GM12878 (cell line): ENCODE data around the gene TCOF1. TPM values are rescaled to one million over a fixed set of nuclear protein-coding genes. Genes with fewer than 3 reads are reported as not detected.

Experiments
- ATAC-seq: fragments of 200-7000 bp; cut with Tn5 transposase; 3 replicates; pipeline ENCODE4 v1.9.1; 2020; ENCODE audit warnings: mild to moderate bottlenecking, moderate library complexity
- BruUV-seq: library from RNA; stranded (reverse); fragments of 400-500 nt; replicated peaks from 2 replicates; lab custom pipeline; 2021; lab: Mats Ljungman, UMichigan
- CTCF ChIA-PET: fragments of 300-600 bp; sonication (Branson Sonifier 250); formaldehyde crosslinking; extraction: SDS; loops from one replicate; lab custom pipeline; 2021; ENCODE audit warnings: inconsistent platforms; lab: Yijun Ruan, JAX
- POLR2A ChIA-PET: fragments of 350-600 bp; formaldehyde crosslinking; extraction: SDS; loops from one replicate; lab custom pipeline; 2021; ENCODE audit warnings: inconsistent platforms; lab: Charles Lee
- RAD21 ChIA-PET: fragments of 300-600 bp; sonication (Branson Sonifier 250); formaldehyde crosslinking; loops from one replicate; lab custom pipeline; 2023; ENCODE audit warnings: antibody characterized with exemption; ENCODE audit not compliant: unreplicated experiment; lab: Charles Lee
- SMC1A ChIA-PET: fragments of 300-600 bp; sonication (Branson Sonifier 250); formaldehyde crosslinking; loops from one replicate; lab custom pipeline; 2023; ENCODE audit not compliant: unreplicated experiment, uncharacterized antibody; lab: Charles Lee
- DNase-seq: peaks from one replicate; pipeline ENCODE4 v3.0.0-alpha.2; 2011; ENCODE audit warnings: low read depth, low spot score
- FAIRE-seq: peaks from 3 replicates; lab custom pipeline; 2011; peaks lifted over from hg19 to GRCh38; lab: Jason Lieb, UNC
- H2AFZ ChIP-seq: 2 replicates; pipeline ENCODE4 v1.6.0; 2011; ENCODE audit warnings: low read depth, low read length, control low read depth; ENCODE audit not compliant: control insufficient read depth
- H3K27ac ChIP-seq: 2 replicates; pipeline ENCODE4 v1.5.1; 2011; ENCODE audit warnings: control low read depth; ENCODE audit not compliant: control insufficient read depth, insufficient read depth
- H3K27me3 ChIP-seq, 2 experiments: replicated peaks in 1 of 2; 2 replicates each; pipeline versions ENCODE4 v1.6.0 to v1.6.1; 2011; ENCODE audit warnings: low read length in 1 of 2; ENCODE audit not compliant: control insufficient read depth in 2 of 2, insufficient read depth in 2 of 2
- H3K36me3 ChIP-seq, 2 experiments: 2 replicates each; pipeline ENCODE4 v1.5.1; 2011; ENCODE audit warnings: low read length in 1 of 2; ENCODE audit not compliant: control insufficient read depth in 2 of 2, insufficient read depth in 2 of 2
- H3K4me1 ChIP-seq: 2 replicates; pipeline ENCODE4 v1.6.1; 2011; ENCODE audit warnings: mild to moderate bottlenecking, low read length, moderate library complexity, mixed read lengths; ENCODE audit not compliant: control insufficient read depth, insufficient read depth
- H3K4me2 ChIP-seq: 2 replicates; pipeline ENCODE4 v1.6.0; 2011; ENCODE audit warnings: control low read depth; ENCODE audit not compliant: control insufficient read depth, insufficient read depth
- H3K4me3 ChIP-seq: fragments of 200-600 bp; sonication (generic); 2 replicates; pipeline ENCODE4 v1.5.1; 2016
- H3K79me2 ChIP-seq: 2 replicates; pipeline ENCODE4 v1.6.0; 2011; ENCODE audit warnings: low read length; ENCODE audit not compliant: control insufficient read depth, insufficient read depth
- H3K9ac ChIP-seq: 2 replicates; pipeline ENCODE4 v1.8.0; 2011; ENCODE audit warnings: low read length, control low read depth, mixed read lengths; ENCODE audit not compliant: control insufficient read depth, insufficient read depth
- H3K9me3 ChIP-seq: replicated peaks from 3 replicates; pipeline ENCODE4 v1.5.1; 2011; ENCODE audit warnings: mild to moderate bottlenecking, low read length; ENCODE audit not compliant: control insufficient read depth, insufficient read depth
- H4K20me1 ChIP-seq: 2 replicates; pipeline ENCODE4 v1.6.0; 2011; ENCODE audit not compliant: control insufficient read depth, insufficient read depth
- CHD1 ChIP-seq: IDR thresholded peaks from 2 replicates; pipeline ENCODE4 v1.6.1; 2012; ENCODE audit warnings: low read depth, low read length, improper control_type of control experiment
- CHD2 ChIP-seq: IDR thresholded peaks from 2 replicates; pipeline ENCODE4 v1.6.1; 2011; ENCODE audit warnings: low read depth, low read length, improper control_type of control experiment, borderline replicate concordance
- EED ChIP-seq: sonication (generic); IDR thresholded peaks from 2 replicates; pipeline ENCODE4 v1.6.1; 2016; ENCODE audit warnings: antibody characterized with exemption, low read depth
- ETV6 ChIP-seq, 2 experiments: fragments of 450-650 bp in 1 of 2; IDR thresholded peaks in 1 of 2; conservative IDR thresholded peaks in 1 of 2; 2 replicates each; pipeline ENCODE4 v1.6.1; 2014; ENCODE audit warnings: antibody characterized with exemption in 1 of 2, borderline replicate concordance in 1 of 2, low read depth in 1 of 2, mild to moderate bottlenecking in 1 of 2, moderate library complexity in 1 of 2
- IKZF2 ChIP-seq, 2 experiments: fragments of 450-650 bp; IDR thresholded peaks; 2 replicates each; pipeline ENCODE4 v1.6.1; 2017; ENCODE audit warnings: mild to moderate bottlenecking in 2 of 2, moderate library complexity in 2 of 2
- MEF2A ChIP-seq: IDR thresholded peaks from 2 replicates; pipeline ENCODE4 v1.6.1; 2011; ENCODE audit warnings: low read depth, mild to moderate bottlenecking, low read length, moderate library complexity; ENCODE audit not compliant: insufficient read depth
- MEF2B ChIP-seq: fragments of 450-650 bp; IDR thresholded peaks from 2 replicates; pipeline ENCODE4 v1.6.1; 2018; ENCODE audit warnings: mild to moderate bottlenecking, moderate library complexity; ENCODE audit not compliant: partially characterized antibody, poor library complexity, severe bottlenecking
- MYB ChIP-seq: fragments of 150-350 bp; IDR thresholded peaks from 2 replicates; pipeline ENCODE4 v1.6.1; 2014; ENCODE audit warnings: mild to moderate bottlenecking, low read depth, low read length, borderline replicate concordance
- NFYA ChIP-seq: IDR thresholded peaks from 2 replicates; pipeline ENCODE4 v1.6.1; 2011; ENCODE audit warnings: low read depth, mild to moderate bottlenecking, low read length, improper control_type of control experiment, borderline replicate concordance
- NR2C1 ChIP-seq: fragments of 450-650 bp; IDR thresholded peaks from 2 replicates; pipeline ENCODE4 v1.6.1; 2017; ENCODE audit warnings: antibody characterized with exemption, mild to moderate bottlenecking, moderate library complexity
- POLR2A ChIP-seq: IDR thresholded peaks from 2 replicates; pipeline ENCODE4 v1.6.1; 2011; ENCODE audit warnings: low read depth, mild to moderate bottlenecking, low read length
- POLR2AphosphoS5 ChIP-seq: IDR thresholded peaks from 2 replicates; pipeline ENCODE4 v1.6.1; 2011; ENCODE audit warnings: mild to moderate bottlenecking, low read length, inconsistent platforms
- SMAD5 ChIP-seq: IDR thresholded peaks from 2 replicates; pipeline ENCODE4 v1.6.1; 2016; ENCODE audit warnings: antibody characterized with exemption, low read depth
- SMC3 ChIP-seq: IDR thresholded peaks from 2 replicates; pipeline ENCODE4 v1.6.1; 2011; ENCODE audit warnings: low read length, improper control_type of control experiment, borderline replicate concordance
- TARDBP ChIP-seq: IDR thresholded peaks from 2 replicates; pipeline ENCODE4 v1.6.1; 2016; ENCODE audit warnings: borderline replicate concordance
- YBX1 ChIP-seq: fragments of 450-650 bp; IDR thresholded peaks from 2 replicates; pipeline ENCODE4 v1.6.1; 2016; ENCODE audit warnings: antibody characterized with exemption
- YY1 ChIP-seq: IDR thresholded peaks from 2 replicates; pipeline ENCODE4 v1.6.1; 2011; ENCODE audit warnings: low read depth, mild to moderate bottlenecking, low read length
- WGBS: methylation state at CpG from one replicate; pipeline ENCODE4 v1.1.6; 2016; ENCODE audit warnings: low lambda C conversion rate; ENCODE audit not compliant: insufficient replicate concordance, insufficient coverage; ENCODE audit errors: missing lambda C conversion rate; 5-methylcytosine and 5-hydroxymethylcytosine counted together
- in situ Hi-C: fragments of 300-500 bp; cut with MboI; formaldehyde crosslinking; loops from 9 replicates; pipeline ENCODE4 v1.14.3; 2018; ENCODE audit warnings: mixed read lengths
- intact Hi-C: fragments of 100-400 bp; cut with micrococcal nuclease; formaldehyde crosslinking; loops from one replicate; pipeline ENCODE4 v1.14.2; 2022; ENCODE audit not compliant: unreplicated experiment
- polyA plus RNA-seq, 11 experiments: library from polyadenylated mRNA; depleted of rRNA in 4 of 11; unstranded in 6 of 11; stranded (reverse) in 5 of 11; fragments of >200 nt; fragmentation: Nextera tagmentation in 4 of 11; fragmentation: Illumina TruSeq in 1 of 11; extraction: Ambion mirVana in 4 of 11; extraction: Trizol in 1 of 11; gene quantifications; 1 replicate in 1 of 11; 2 replicates in 10 of 11; pipeline versions ENCODE4 v1.2.1 to v1.2.3, GENCODE V29; 2011 to 2016; ENCODE audit warnings: inconsistent platforms in 2 of 11, missing spikeins in 2 of 11, low read depth in 1 of 11
- total RNA-seq, 4 experiments: library from RNA; depleted of rRNA in 3 of 4; stranded (reverse); fragments of >200 nt in 3 of 4; fragmentation: Illumina TruSeq in 1 of 4; extraction: Trizol in 1 of 4; gene quantifications; 2 replicates each; pipeline versions ENCODE4 v1.2.1 to v1.2.3, GENCODE V29; 2013 to 2021
- TF ChIP-seq, protein P1 (sequence below): fragments of 450-650 bp; IDR thresholded peaks from 2 replicates; pipeline ENCODE4 v1.6.1; 2017; ENCODE audit warnings: mild to moderate bottlenecking, moderate library complexity
- TF ChIP-seq, protein P2 (sequence below): IDR thresholded peaks from 2 replicates; pipeline ENCODE4 v1.6.1; 2012; ENCODE audit warnings: low read depth, low read length, improper control_type of control experiment

TCOF1 gene
- total and polyA plus RNA-seq, 10 of the 15 experiments (the other 5 are each of a cell fraction or from before 2014, with no cell fraction given) = 8.7 to 83.9 (median 38.9) TPM

DNA sequence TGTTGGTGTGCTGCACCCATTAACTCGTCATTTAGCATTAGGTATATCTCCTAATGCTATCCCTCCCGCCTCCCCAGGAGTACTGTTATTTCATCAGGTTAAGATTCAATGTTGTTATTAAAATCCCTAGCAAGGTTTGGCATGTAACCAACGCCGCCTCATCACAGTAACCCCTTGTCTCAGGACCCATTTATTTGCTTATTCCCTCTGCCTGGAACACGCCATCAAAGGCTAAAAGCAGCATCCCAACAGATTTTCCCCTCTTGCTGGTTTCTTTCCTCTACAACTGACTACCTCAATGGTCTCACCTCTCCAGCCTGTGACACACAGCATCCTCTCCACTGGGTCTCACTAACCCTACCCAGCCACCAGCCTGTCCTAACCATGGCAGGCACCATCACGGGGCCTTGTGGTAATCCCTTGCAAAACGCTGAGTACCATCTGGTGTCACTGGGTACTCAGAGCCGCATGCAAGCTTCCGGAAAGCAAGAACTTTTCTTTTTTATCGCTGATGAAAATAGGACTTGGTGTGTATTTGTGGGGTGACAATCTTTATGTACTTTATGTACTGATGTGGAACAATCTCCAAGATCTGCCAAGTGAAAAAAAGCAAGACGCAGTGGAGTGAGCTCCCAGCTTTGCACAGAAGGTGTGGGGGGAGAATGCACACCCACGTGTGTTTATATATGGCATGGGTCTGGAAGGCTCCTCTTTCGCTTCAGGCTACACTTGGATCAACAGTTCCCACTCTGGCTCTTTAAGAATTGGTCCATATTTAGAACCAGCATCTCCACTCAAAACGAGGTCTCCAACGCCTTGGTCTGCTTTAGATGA, 86.0 kb downstream of the TCOF1 start:
- CTCF ChIA-PET = interaction anchor here (1.0 to 1.5 kb wide), 2 partner anchors 16 to 117 kb away, joined by 3 read pairs; no protein-coding TSS in a partner anchor
- peak; percentile 17 for ATAC-seq
- SMC1A ChIA-PET = no interaction called here
- peak; percentile 54; the same call in 1 of the 2 replicates for TF ChIP-seq SMAD5
- TF ChIP-seq NR2C1 = no peak
- TF ChIP-seq POLR2AphosphoS5 = peak; percentile 60; the same call in 1 of the 2 replicates
- TF ChIP-seq MEF2A = no peak
- TF ChIP-seq TARDBP = no peak
- peak; percentile 62 for TF ChIP-seq POLR2A
- no peak for TF ChIP-seq CHD1
- TF ChIP-seq NFYA = no peak
- TF ChIP-seq, protein P1, sequence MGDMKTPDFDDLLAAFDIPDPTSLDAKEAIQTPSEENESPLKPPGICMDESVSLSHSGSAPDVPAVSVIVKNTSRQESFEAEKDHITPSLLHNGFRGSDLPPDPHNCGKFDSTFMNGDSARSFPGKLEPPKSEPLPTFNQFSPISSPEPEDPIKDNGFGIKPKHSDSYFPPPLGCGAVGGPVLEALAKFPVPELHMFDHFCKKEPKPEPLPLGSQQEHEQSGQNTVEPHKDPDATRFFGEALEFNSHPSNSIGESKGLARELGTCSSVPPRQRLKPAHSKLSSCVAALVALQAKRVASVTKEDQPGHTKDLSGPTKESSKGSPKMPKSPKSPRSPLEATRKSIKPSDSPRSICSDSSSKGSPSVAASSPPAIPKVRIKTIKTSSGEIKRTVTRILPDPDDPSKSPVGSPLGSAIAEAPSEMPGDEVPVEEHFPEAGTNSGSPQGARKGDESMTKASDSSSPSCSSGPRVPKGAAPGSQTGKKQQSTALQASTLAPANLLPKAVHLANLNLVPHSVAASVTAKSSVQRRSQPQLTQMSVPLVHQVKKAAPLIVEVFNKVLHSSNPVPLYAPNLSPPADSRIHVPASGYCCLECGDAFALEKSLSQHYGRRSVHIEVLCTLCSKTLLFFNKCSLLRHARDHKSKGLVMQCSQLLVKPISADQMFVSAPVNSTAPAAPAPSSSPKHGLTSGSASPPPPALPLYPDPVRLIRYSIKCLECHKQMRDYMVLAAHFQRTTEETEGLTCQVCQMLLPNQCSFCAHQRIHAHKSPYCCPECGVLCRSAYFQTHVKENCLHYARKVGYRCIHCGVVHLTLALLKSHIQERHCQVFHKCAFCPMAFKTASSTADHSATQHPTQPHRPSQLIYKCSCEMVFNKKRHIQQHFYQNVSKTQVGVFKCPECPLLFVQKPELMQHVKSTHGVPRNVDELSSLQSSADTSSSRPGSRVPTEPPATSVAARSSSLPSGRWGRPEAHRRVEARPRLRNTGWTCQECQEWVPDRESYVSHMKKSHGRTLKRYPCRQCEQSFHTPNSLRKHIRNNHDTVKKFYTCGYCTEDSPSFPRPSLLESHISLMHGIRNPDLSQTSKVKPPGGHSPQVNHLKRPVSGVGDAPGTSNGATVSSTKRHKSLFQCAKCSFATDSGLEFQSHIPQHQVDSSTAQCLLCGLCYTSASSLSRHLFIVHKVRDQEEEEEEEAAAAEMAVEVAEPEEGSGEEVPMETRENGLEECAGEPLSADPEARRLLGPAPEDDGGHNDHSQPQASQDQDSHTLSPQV = no peak
- no peak for TF ChIP-seq MYB
- TF ChIP-seq EED = no peak
- TF ChIP-seq ETV6 (conservative IDR thresholded peaks at IDR 0.05 in 1 of 2, IDR thresholded peaks at IDR 0.05 in 1 of 2; ENCODE audit: borderline replicate concordance in 1 of 2, low read depth in 1 of 2) = no peak
- TF ChIP-seq YBX1 = no peak
- no peak for TF ChIP-seq IKZF2 (IDR thresholded peaks at IDR 0.05)
- no peak for TF ChIP-seq MEF2B
- no peak for TF ChIP-seq SMC3
- TF ChIP-seq YY1 = no peak
- TF ChIP-seq, protein P2, sequence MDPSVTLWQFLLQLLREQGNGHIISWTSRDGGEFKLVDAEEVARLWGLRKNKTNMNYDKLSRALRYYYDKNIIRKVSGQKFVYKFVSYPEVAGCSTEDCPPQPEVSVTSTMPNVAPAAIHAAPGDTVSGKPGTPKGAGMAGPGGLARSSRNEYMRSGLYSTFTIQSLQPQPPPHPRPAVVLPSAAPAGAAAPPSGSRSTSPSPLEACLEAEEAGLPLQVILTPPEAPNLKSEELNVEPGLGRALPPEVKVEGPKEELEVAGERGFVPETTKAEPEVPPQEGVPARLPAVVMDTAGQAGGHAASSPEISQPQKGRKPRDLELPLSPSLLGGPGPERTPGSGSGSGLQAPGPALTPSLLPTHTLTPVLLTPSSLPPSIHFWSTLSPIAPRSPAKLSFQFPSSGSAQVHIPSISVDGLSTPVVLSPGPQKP = no peak
- TF ChIP-seq CHD2 = no peak

More for the DNA sequence above, 86.0 kb downstream of the TCOF1 start:
- Histone ChIP-seq H3K79me2 (peaks cover 29% of the 10 kb centered on the region), H3K36me3 (peaks cover 30 to 40% of the 10 kb centered on the region in 2 experiments), H3K9me3 (no peaks in the 10 kb centered on the region), H3K4me2 (no peak overlapping the region), H3K27me3 (no peaks in the 10 kb centered on the region), H3K4me3 (no peak overlapping the region), H2AFZ (no peak overlapping the region), H3K27ac (no peak overlapping the region), H4K20me1 (peaks cover 5% of the 10 kb centered on the region), H3K4me1 (peaks cover 2% of the 10 kb centered on the region; the same call in 1 of the 2 replicates), H3K9ac (no peak overlapping the region)
- RAD21 ChIA-PET = no interaction called here
- DNase-seq = no peak
- no TSS peak for BruUV-seq
- FAIRE-seq = no peak
- in situ Hi-C loops (no loop called here), intact Hi-C loops (no loop called here)
- WGBS = 88% methylated on average over 15 of the region's 15 CpGs
- POLR2A ChIA-PET = no interaction called here
